ENCODE results near the gene DACT2.

Gene DACT2

GRCh38 chr6:168366473-168366872 is 46.9 kb upstream of the DACT2 start:
- H3K36me3 ChIP-seq (ENCODE audit: control insufficient read depth in 1 of 2, insufficient read depth in 2 of 2, low read length in 2 of 2) = no peaks in the 10 kb centered on the region
- no CpG with 5 or more reads among the region's 9 CpGs for WGBS (ENCODE audit: extremely low coverage, insufficient coverage, insufficient read length)
- no peak overlapping the region for H2AK5ac ChIP-seq (ENCODE audit: low read length)
- peaks cover 5% of the 10 kb centered on the region for H3K9me3 ChIP-seq (ENCODE audit: insufficient read depth, low read depth, low read length)
- no peak overlapping the region for H3K14ac ChIP-seq (ENCODE audit: low read length)
- H3K4me2 ChIP-seq (ENCODE audit: low read length) = no peak overlapping the region
- no peak overlapping the region for H3K4ac ChIP-seq (ENCODE audit: low read depth, low read length)
- H4K91ac ChIP-seq (ENCODE audit: low read depth, low read length) = no peak overlapping the region
- H3K79me2 ChIP-seq (ENCODE audit: control insufficient read depth, insufficient read depth, low read length, poor library complexity) = no peaks in the 10 kb centered on the region
- no peak overlapping the region for H3K9ac ChIP-seq (ENCODE audit: low read length)
- no peak overlapping the region for H4K12ac ChIP-seq (ENCODE audit: low read depth, low read length)
- H2BK12ac ChIP-seq (ENCODE audit: low read length) = no peak overlapping the region
- no peaks in the 10 kb centered on the region for H3K27me3 ChIP-seq (ENCODE audit: insufficient read depth, low read length)
- no peak overlapping the region for H2BK5ac ChIP-seq (ENCODE audit: low read depth, low read length, poor library complexity)
- DNase-seq = no peak
- no peak overlapping the region for H3K23ac ChIP-seq (ENCODE audit: low read length)
- no peak overlapping the region for H2AFZ ChIP-seq (ENCODE audit: insufficient read depth, low read length, poor library complexity)
- H2BK120ac ChIP-seq (ENCODE audit: insufficient read depth, low read length, poor library complexity) = no peak overlapping the region
- no peak overlapping the region for H3K4me3 ChIP-seq (ENCODE audit: low read depth, low read length)
- H3K18ac ChIP-seq (ENCODE audit: low read length) = no peak overlapping the region
- peaks cover 7 to 14% of the 10 kb centered on the region in 2 experiments for H3K4me1 ChIP-seq (ENCODE audit: control insufficient read depth in 1 of 2, insufficient read depth in 2 of 2, low read length in 2 of 2)
- no peak overlapping the region for H4K8ac ChIP-seq (ENCODE audit: low read depth, low read length)
- H3K27ac ChIP-seq (ENCODE audit: low read depth, low read length) = no peak overlapping the region
- H3K79me1 ChIP-seq (ENCODE audit: low read length) = peaks cover 7% of the 10 kb centered on the region

- Histone ChIP-seq H4K8ac (ENCODE audit: low read depth, low read length) (no peak overlapping the region), H3K9ac (ENCODE audit: low read length) (no peak overlapping the region), H3K4me2 (ENCODE audit: low read length) (no peak overlapping the region), H3K9me3 (ENCODE audit: insufficient read depth, low read depth, low read length) (peaks cover 5% of the 10 kb centered on the region), H3K14ac (ENCODE audit: low read length) (no peak overlapping the region), H2BK12ac (ENCODE audit: low read length) (peak overlapping the region; percentile 3), H3K27me3 (ENCODE audit: insufficient read depth, low read length) (no peaks in the 10 kb centered on the region), H3K4ac (ENCODE audit: low read depth, low read length) (no peak overlapping the region), H3K4me3 (ENCODE audit: low read depth, low read length) (no peak overlapping the region), H3K79me2 (ENCODE audit: control insufficient read depth, insufficient read depth, low read length, poor library complexity) (no peaks in the 10 kb centered on the region), H4K91ac (ENCODE audit: low read depth, low read length) (peak overlapping the region; percentile 21), H3K18ac (ENCODE audit: low read length) (no peak overlapping the region), H2BK120ac (ENCODE audit: insufficient read depth, low read length, poor library complexity) (no peak overlapping the region), H2AFZ (ENCODE audit: insufficient read depth, low read length, poor library complexity) (no peak overlapping the region), H3K23ac (ENCODE audit: low read length) (no peak overlapping the region), H3K36me3 (ENCODE audit: control insufficient read depth in 1 of 2, insufficient read depth in 2 of 2, low read length in 2 of 2) (no peaks in the 10 kb centered on the region), H2AK5ac (ENCODE audit: low read length) (no peak overlapping the region), H4K12ac (ENCODE audit: low read depth, low read length) (no peak overlapping the region), H3K79me1 (ENCODE audit: low read length) (peaks cover 7% of the 10 kb centered on the region), H3K27ac (ENCODE audit: low read depth, low read length) (no peak overlapping the region), H3K4me1 (ENCODE audit: control insufficient read depth in 1 of 2, insufficient read depth in 2 of 2, low read length in 2 of 2) (peaks cover 7 to 14% of the 10 kb centered on the region in 2 experiments), H2BK5ac (ENCODE audit: low read depth, low read length, poor library complexity) (no peak overlapping the region)
- DNase-seq = no peak
- WGBS (ENCODE audit: extremely low coverage, insufficient coverage, insufficient read length) = no CpG with 5 or more reads among the region's 24 CpGs
These were observed 46.0 kb upstream of the DACT2 start for GRCh38 chr6:168365422-168366165.

- no peak overlapping the region for H2BK120ac ChIP-seq (ENCODE audit: insufficient read depth, low read length, poor library complexity)
- peaks cover 5% of the 10 kb centered on the region for H3K9me3 ChIP-seq (ENCODE audit: insufficient read depth, low read depth, low read length)
- H3K4ac ChIP-seq (ENCODE audit: low read depth, low read length) = no peak overlapping the region
- H3K4me3 ChIP-seq (ENCODE audit: low read depth, low read length) = no peak overlapping the region
- no peak overlapping the region for H2BK5ac ChIP-seq (ENCODE audit: low read depth, low read length, poor library complexity)
- no CpG with 5 or more reads among the region's 31 CpGs for WGBS (ENCODE audit: extremely low coverage, insufficient coverage, insufficient read length)
- H4K8ac ChIP-seq (ENCODE audit: low read depth, low read length) = no peak overlapping the region
- H3K4me2 ChIP-seq (ENCODE audit: low read length) = no peak overlapping the region
- H2BK12ac ChIP-seq (ENCODE audit: low read length) = peak overlapping the region; percentile 28
- no peaks in the 10 kb centered on the region for H3K36me3 ChIP-seq (ENCODE audit: control insufficient read depth in 1 of 2, insufficient read depth in 2 of 2, low read length in 2 of 2)
- no peak for DNase-seq
- H3K9ac ChIP-seq (ENCODE audit: low read length) = no peak overlapping the region
- H4K12ac ChIP-seq (ENCODE audit: low read depth, low read length) = no peak overlapping the region
- H2AFZ ChIP-seq (ENCODE audit: insufficient read depth, low read length, poor library complexity) = no peak overlapping the region
- H3K14ac ChIP-seq (ENCODE audit: low read length) = no peak overlapping the region
- no peaks in the 10 kb centered on the region for H3K27me3 ChIP-seq (ENCODE audit: insufficient read depth, low read length)
- H3K4me1 ChIP-seq (ENCODE audit: control insufficient read depth in 1 of 2, insufficient read depth in 2 of 2, low read length in 2 of 2) = peaks cover 7 to 14% of the 10 kb centered on the region in 2 experiments
- no peak overlapping the region for H3K23ac ChIP-seq (ENCODE audit: low read length)
- no peak overlapping the region for H4K91ac ChIP-seq (ENCODE audit: low read depth, low read length)
- H3K79me1 ChIP-seq (ENCODE audit: low read length) = peaks cover 7% of the 10 kb centered on the region
- no peaks in the 10 kb centered on the region for H3K79me2 ChIP-seq (ENCODE audit: control insufficient read depth, insufficient read depth, low read length, poor library complexity)
- H3K27ac ChIP-seq (ENCODE audit: low read depth, low read length) = no peak overlapping the region
- H3K18ac ChIP-seq (ENCODE audit: low read length) = no peak overlapping the region
- no peak overlapping the region for H2AK5ac ChIP-seq (ENCODE audit: low read length)
These were observed 45.3 kb upstream of the DACT2 start for GRCh38 chr6:168364793-168365421.

GRCh38 chr6:168363811-168364792 is 44.5 kb upstream of the DACT2 start:
- Histone ChIP-seq H3K9me3 (ENCODE audit: insufficient read depth, low read depth, low read length) (peaks cover 5% of the 10 kb centered on the region), H3K18ac (ENCODE audit: low read length) (no peak overlapping the region), H2BK5ac (ENCODE audit: low read depth, low read length, poor library complexity) (no peak overlapping the region), H2AFZ (ENCODE audit: insufficient read depth, low read length, poor library complexity) (no peak overlapping the region), H3K27me3 (ENCODE audit: insufficient read depth, low read length) (no peaks in the 10 kb centered on the region), H3K23ac (ENCODE audit: low read length) (no peak overlapping the region), H3K36me3 (ENCODE audit: control insufficient read depth in 1 of 2, insufficient read depth in 2 of 2, low read length in 2 of 2) (no peaks in the 10 kb centered on the region), H2BK12ac (ENCODE audit: low read length) (no peak overlapping the region), H4K12ac (ENCODE audit: low read depth, low read length) (no peak overlapping the region), H3K4me1 (ENCODE audit: control insufficient read depth in 1 of 2, insufficient read depth in 2 of 2, low read length in 2 of 2) (peaks cover 6 to 14% of the 10 kb centered on the region in 2 experiments), H3K14ac (ENCODE audit: low read length) (no peak overlapping the region), H3K79me1 (ENCODE audit: low read length) (peaks cover 4% of the 10 kb centered on the region), H4K91ac (ENCODE audit: low read depth, low read length) (no peak overlapping the region), H3K4me3 (ENCODE audit: low read depth, low read length) (no peak overlapping the region), H3K9ac (ENCODE audit: low read length) (no peak overlapping the region), H3K27ac (ENCODE audit: low read depth, low read length) (no peak overlapping the region), H4K8ac (ENCODE audit: low read depth, low read length) (no peak overlapping the region), H2BK120ac (ENCODE audit: insufficient read depth, low read length, poor library complexity) (no peak overlapping the region), H3K4ac (ENCODE audit: low read depth, low read length) (no peak overlapping the region), H3K79me2 (ENCODE audit: control insufficient read depth, insufficient read depth, low read length, poor library complexity) (no peaks in the 10 kb centered on the region), H2AK5ac (ENCODE audit: low read length) (peak overlapping the region; percentile 55), H3K4me2 (ENCODE audit: low read length) (no peak overlapping the region)
- no CpG with 5 or more reads among the region's 13 CpGs for WGBS (ENCODE audit: extremely low coverage, insufficient coverage, insufficient read length)
- no peak for DNase-seq

All from trophoblast cell (in vitro differentiated cells and primary cell).